Retina (tissue), 1 donor: ENCODE measurements around the gene METTL9.
"Not testable (repeated sequence)": the region's sequence is repeated elsewhere in the genome, so short reads cannot be mapped to it uniquely, and the experiment has no call there.

Experiments used
- DNase-seq: peaks from one replicate; pipeline ENCODE4 v3.0.0-alpha.2; 2016

Gene METTL9

GRCh38 chr16:21638573-21638975 is 39.2 kb downstream of the METTL9 start:
- no peak for DNase-seq

GRCh38 chr16:21639493-21639892 is 40.1 kb downstream of the METTL9 start:
- DNase-seq: no peak

GRCh38 chr16:21641916-21642315 is 42.5 kb downstream of the METTL9 start:
- no peak for DNase-seq

- DNase-seq: no peak
Observed at GRCh38 chr16:21642861-21643260, 43.5 kb downstream of the METTL9 start.

DNA sequence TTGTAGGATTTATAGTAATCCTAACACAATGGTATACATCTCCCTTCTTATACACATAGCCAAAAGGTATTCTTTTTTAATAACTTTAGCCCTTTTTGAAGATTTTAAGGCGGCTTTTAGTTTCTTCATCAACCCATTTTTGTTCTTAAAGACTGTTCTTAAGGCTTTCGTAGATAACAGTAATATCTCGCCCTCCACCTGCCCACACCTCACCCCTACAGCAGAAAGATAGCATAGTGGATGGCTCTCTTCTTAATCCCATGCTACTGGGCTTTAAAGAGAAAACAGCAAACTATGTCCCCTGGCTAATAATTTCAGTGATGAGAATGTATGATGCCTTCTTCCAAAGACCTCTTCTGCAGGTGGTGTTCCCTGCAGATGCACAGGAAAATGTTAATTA is 44.4 kb downstream of the METTL9 start:
- no peak for DNase-seq

GRCh38 chr16:21644674-21645073 is 45.3 kb downstream of the METTL9 start:
- DNase-seq: no peak

GRCh38 chr16:21645261-21645721 is 45.9 kb downstream of the METTL9 start:
- no peak for DNase-seq

DNA sequence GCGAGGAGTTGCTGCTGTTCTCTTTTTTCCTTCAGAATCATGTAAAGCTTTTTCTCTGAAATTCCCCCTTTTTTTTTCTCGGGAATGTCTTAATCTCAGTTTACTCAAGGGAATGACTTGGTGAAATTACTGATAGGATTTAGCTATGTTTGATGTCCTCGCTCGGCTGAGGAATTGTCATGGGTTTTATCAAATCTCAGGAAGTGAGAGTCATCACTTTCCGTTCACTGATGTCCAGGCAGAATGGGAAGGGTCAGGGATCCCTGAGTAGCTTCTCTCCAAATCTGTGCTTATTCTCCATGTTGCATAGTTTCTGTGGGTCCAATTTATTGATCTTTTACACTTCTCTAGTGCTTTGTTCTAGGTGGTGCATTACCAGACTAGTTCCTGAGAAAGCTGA is 46.7 kb downstream of the METTL9 start:
- DNase-seq: no peak

- DNase-seq: no peak
Observed at GRCh38 chr16:21646721-21647561, 47.6 kb downstream of the METTL9 start.

DNA sequence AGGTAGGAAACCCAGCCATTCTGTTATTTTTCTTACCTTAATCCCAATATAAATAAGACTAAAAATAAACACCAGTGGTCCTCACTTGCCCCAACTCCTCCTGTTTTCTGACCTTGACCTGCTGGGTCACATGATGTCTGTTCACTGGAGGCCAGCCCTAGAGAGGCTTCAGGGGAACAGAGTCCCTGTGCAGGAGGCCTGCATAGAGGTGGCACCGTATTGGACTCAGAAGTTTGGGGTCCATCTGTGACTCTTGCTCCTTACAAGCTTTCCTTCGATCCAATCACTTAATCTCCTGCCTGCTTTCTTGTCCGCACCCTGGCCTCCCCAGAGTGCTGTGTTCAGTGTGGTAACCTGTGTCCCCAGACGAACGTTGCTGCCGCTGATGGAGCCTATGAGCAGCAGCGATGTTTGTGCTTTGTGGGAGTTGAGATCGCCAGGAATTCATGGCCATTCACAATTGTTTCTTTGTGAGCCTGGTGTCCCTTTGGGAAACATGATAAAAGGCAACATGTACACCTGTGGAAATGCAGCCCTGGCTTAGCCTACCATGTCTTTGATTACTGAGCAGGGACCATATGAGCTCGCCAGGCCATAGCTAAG is 48.3 kb downstream of the METTL9 start:
- no peak for DNase-seq

DNA sequence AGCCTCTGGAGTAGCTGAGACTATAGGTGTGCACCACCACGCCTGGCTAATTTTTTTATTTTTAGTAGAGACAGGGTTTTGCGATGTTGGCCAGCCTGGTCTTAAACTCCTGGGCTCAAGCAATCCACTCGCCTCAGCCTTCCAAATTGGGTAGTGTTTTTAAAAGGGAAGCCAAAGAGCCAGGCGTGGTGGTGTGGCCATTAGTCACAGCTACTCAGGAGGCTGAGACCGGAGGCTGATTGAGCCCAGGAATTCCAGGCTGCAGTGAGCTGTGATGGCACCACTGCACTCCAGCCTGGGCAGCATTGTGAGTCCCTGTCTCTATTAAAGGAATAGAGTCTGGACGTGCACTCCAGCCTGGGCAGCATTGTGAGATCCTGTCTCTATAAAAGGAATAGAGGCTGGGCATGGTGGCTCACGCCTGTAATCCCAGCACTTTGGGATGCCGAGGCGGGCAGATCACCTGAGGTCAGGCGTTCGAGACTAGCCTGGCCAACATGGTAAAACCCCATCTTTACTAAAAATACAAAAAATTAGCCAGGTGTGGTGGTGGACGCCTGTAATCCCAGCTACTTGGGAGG is 50.5 kb downstream of the METTL9 start:
- DNase-seq: not testable (repeated sequence)

- no peak for DNase-seq
Observed at GRCh38 chr16:21650521-21650920, 51.1 kb downstream of the METTL9 start.

- no peak for DNase-seq
Observed at GRCh38 chr16:21651515-21651914, 52.1 kb downstream of the METTL9 start.

- no peak for DNase-seq
Observed at GRCh38 chr16:21652453-21652852, 53.1 kb downstream of the METTL9 start, which contains the start of gene IGSF6. TSS of gene IGSF6 (minus strand) at chr16:21652608. CDS start at chr16:21652598, 10 bp downstream.

- no peak for DNase-seq
Observed at GRCh38 chr16:21653571-21653970, 54.2 kb downstream of the METTL9 start.

GRCh38 chr16:21654466-21654865 is 55.1 kb downstream of the METTL9 start:
- DNase-seq: no peak

GRCh38 chr16:21654881-21655280 is 55.5 kb downstream of the METTL9 start:
- no peak for DNase-seq

DNA sequence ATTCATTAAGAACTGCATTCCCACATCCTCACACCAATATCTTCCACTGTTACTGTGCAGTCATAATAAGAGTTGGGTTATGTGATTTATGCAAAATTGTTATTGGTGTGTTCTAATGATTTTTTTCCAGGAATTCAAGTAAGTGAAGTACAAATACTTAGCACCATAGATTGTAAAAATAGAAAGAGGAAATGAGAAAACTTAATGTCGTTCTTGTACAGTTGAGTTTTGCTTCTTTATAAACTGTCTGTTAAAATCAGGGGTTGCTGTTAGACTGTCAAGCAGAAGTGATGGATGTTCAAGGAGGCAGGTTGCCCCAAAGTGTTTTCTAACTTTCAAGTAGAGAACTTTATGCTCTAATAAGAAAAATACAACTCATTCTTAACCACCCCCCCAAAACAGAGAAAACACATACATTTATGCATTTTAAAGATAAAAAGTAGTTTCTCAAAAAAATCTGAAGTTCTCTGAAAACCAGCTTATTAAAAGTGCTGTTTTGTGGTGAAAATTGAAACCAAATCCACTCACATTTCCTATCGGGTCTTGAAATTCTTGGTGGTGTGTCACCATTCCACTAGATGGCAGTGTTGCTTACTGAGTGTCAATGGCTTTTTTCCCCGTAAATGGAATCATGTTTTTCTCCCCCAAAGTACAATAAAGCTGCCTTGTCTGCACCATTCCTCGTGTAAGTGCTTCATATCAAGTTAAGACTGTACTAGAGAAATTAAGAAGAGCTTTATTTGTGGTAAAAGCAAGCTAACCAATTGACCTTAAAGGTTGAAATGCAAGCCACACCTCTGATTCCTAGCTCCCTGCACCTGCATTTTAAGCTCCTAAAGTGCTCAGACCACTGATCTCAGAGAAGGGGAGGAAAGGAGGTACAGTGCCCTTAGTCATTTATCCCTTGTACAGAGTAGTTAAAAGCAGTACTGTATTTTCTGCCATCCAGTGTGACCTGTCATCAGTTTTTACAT is 57.7 kb downstream of the METTL9 start:
- peak; percentile 47 for DNase-seq

DNA sequence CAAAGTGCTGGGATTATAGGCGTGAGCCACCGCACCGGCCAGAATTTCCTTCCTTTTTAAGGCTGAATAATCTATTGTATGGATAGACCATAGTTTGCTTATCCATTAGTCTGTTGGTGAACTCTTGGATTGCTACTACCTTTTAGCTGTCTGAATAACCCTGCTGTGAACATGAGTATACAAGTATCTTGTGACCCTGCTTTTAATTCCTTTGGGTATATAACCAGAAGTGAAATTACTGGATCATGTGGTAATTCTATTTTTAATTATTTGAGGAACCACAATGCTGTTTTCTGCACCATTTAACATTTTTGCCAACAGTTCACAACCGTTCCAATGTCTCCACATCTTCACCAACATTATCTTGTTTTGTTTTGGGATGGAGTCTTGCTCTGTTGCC is 59.7 kb downstream of the METTL9 start:
- DNase-seq: no peak

GRCh38 chr16:21663889-21664647 is 64.7 kb downstream of the METTL9 start, which contains the start of gene OTOA:
TSS of gene OTOA (plus strand) at chr16:21663968. CDS start at chr16:21678515, 14,547 bp downstream.
- DNase-seq: no peak

GRCh38 chr16:21664801-21665492 is 65.6 kb downstream of the METTL9 start:
- DNase-seq: no peak
